ENCODE data around the gene DNER.

DNER gene

DNA sequence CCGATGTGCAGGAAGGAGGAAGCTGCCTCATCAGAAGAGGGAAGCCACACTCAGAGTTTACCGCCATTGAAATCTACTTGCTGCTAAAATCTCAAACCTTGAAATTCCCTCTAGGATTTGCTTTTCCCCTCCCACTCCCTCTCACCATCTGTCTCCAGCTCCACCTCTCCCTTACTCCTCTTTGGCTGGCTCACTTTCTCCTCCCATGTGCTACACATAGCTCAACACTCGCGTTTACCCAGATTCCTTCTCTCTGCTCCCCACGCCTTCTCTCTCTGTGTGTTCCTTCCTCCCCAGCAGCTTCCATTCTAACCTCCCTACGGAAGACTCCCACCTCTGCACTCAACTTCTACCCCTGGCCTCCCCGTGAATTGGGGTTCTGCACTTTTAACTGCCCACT, 143.1 kb downstream of the DNER start:
- TF ChIP-seq, protein P1, sequence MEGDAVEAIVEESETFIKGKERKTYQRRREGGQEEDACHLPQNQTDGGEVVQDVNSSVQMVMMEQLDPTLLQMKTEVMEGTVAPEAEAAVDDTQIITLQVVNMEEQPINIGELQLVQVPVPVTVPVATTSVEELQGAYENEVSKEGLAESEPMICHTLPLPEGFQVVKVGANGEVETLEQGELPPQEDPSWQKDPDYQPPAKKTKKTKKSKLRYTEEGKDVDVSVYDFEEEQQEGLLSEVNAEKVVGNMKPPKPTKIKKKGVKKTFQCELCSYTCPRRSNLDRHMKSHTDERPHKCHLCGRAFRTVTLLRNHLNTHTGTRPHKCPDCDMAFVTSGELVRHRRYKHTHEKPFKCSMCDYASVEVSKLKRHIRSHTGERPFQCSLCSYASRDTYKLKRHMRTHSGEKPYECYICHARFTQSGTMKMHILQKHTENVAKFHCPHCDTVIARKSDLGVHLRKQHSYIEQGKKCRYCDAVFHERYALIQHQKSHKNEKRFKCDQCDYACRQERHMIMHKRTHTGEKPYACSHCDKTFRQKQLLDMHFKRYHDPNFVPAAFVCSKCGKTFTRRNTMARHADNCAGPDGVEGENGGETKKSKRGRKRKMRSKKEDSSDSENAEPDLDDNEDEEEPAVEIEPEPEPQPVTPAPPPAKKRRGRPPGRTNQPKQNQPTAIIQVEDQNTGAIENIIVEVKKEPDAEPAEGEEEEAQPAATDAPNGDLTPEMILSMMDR (IDR thresholded peaks at IDR 0.05; ENCODE audit: control extremely low read depth, extremely low read depth, low read depth, missing control alignments): no peak
- no peak for DNase-seq (ENCODE audit: extremely low spot score)
- POLR2A ChIA-PET: no interaction called here
- CTCF ChIA-PET: no interaction called here

DNA sequence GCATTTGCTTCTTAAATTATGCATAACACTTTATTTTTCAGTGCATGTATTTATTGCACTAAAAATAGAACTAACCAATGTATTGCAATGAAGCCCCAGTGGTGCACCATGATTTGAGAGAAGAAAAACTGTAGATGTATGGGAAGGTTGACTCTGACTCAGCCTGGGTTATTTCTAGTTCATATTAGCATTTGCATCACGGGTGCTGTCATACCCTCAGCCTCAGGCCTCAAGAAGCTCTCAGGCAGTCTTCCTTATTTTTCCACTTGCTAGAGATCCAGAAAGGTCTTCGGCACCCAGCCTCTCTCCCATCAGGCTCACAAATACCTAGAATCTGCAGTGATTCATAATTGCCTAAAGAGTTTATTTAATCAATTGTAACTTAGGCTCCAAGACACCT, 148.0 kb downstream of the DNER start:
- TF ChIP-seq, protein P1 (IDR thresholded peaks at IDR 0.05; ENCODE audit: control extremely low read depth, extremely low read depth, low read depth, missing control alignments): no peak
- no peak for DNase-seq (ENCODE audit: extremely low spot score)
- ChIA-PET CTCF (no interaction called here), POLR2A (no interaction called here)

DNA sequence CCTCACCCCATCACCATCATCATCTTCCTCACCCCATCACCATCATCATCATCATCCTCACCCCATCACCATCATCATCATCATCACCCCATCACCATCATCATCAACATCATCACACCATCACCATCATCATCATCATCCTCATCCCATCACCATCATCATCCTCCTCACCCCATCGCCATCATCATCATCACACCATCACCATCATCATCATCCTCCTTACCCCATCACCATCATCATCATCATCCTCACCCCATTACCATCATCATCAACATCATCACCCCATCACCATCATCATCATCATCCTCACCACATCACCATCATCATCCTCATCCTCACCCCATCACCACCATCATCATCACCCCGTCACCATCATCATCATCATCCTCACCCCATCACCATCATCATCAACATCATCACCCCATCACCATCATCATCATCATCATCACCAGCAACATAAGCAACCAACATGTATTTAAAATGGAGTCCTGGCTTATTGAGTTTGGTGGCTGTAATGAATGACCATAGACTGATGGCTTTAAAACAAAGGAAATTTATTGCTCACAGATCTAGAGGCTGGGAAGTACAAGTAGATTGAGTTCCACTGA, 150.0 kb downstream of the DNER start:
- no peak for DNase-seq (ENCODE audit: extremely low spot score)
- ChIA-PET CTCF (no interaction called here), POLR2A (no interaction called here)
- TF ChIP-seq, protein P1 (IDR thresholded peaks at IDR 0.05; ENCODE audit: control extremely low read depth, extremely low read depth, low read depth, missing control alignments): no peak

DNA sequence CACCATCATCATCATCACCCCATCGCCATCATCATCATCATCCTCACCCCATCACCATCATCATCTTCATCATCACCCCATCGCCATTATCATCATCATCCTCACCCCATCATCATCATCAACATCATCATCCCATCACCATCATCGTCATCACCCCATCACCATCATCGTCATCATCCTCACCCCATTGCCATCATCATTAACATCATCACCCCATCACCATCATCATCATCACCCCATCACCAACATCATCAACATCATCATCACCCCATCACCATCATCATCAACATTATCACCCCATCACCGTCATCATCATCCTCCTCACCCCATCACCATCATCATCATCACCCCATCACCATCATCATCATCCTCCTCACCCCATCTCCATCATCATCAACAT, 151.0 kb downstream of the DNER start:
- CTCF ChIA-PET: no interaction called here
- DNase-seq (ENCODE audit: extremely low spot score): no peak
- TF ChIP-seq, protein P1 (IDR thresholded peaks at IDR 0.05; ENCODE audit: control extremely low read depth, extremely low read depth, low read depth, missing control alignments): no peak
- POLR2A ChIA-PET: no interaction called here

DNA sequence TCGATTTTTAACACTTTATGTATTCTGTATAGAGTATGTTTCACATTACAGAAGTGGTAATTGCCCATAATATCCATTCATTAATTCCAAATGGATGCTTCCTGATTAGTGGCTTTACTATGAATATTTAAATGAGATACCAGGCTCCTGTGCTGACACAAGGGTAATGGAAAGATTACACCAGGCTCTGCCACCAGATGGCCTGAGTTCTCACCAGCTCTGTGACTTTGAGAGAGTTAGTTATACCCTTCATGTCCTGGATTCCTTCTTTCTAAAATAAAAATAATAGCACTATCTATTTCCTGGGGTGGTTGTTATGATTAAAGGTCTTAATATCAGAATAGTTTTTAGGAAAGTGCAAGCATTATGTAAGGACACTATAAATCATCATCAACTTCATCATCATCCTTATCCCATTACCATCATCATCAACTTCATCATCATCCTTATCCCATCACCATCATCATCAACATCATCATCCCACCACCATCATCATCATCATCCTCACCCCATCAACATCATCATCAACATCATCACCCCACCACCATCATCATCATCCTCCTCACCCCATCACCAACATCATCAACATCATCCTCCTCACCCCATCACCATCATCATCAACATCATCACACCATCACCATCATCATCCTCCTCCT, 151.8 kb downstream of the DNER start:
- DNase-seq (ENCODE audit: extremely low spot score): no peak
- ChIA-PET POLR2A (no interaction called here), CTCF (no interaction called here)
- TF ChIP-seq, protein P1 (IDR thresholded peaks at IDR 0.05; ENCODE audit: control extremely low read depth, extremely low read depth, low read depth, missing control alignments): no peak

DNA sequence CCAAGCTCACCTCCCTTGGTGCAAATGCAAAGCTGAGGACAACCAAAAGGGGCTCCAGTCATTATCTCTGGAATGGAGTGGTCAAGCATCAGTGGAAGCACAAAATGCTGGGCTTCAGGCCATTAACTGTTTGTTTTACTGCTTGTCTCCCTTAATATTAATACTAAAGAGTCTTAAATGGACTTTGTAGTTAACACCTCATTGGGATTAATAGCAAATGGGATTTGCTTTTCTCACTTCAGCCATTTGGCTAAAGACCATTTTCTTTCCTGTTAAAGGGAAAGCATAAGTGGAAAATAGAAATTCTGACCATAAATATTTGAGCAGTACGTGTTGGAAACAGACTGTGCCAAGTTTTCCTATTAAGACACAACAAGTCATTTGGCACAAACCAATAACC, 154.4 kb downstream of the DNER start:
- POLR2A ChIA-PET: no interaction called here
- DNase-seq (ENCODE audit: extremely low spot score): no peak
- CTCF ChIA-PET: no interaction called here
- TF ChIP-seq, protein P1 (IDR thresholded peaks at IDR 0.05; ENCODE audit: control extremely low read depth, extremely low read depth, low read depth, missing control alignments): no peak
